Measurements from ENCODE around the gene CHIC2.

GRCh38 chr4:54099287-54099747, 34.9 kb upstream of the CHIC2 start:
- TF ChIP-seq CTCF (IDR thresholded peaks at IDR 0.05) (no peak), POLR2A (IDR thresholded peaks at IDR 0.05) (no peak)
